ENCODE results near the gene LRRC7. TPM values are rescaled to one million over a fixed set of nuclear protein-coding genes. Genes with fewer than 3 reads are reported as not detected.

The LRRC7 gene
- total RNA-seq, 1 donor from 2014 or later, result 7.8 TPM

DNA sequence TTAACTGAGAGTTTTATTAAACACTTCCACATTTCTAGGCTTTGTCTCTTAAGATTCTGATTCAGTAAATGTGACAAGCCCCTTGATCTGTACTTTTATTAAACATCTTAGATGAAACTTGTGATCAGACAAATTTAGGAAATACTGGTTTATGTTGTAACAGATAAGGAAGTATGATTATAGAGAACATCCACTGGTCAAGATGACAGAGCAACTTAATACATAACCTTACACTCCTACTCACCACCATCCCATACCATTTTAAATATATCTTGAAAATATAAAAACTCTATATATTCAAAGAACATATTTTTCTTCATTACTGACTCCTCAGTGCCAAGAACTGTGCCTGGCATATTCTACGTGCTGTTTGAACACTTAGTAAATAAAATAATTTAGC is 420.2 kb downstream of the LRRC7 start:
- Mint-ChIP-seq H3K27me3 (no peaks in the 10 kb centered on the region), H3K9me3 (ENCODE audit: low read depth) (no peaks in the 10 kb centered on the region), H3K4me1 (ENCODE audit: low read depth) (no peaks in the 10 kb centered on the region), H3K27ac (no peak overlapping the region), H3K36me3 (ENCODE audit: insufficient read depth) (no peaks in the 10 kb centered on the region), H3K4me3 (ENCODE audit: low read depth) (no peak overlapping the region)
- TF ChIP-seq, protein P1, sequence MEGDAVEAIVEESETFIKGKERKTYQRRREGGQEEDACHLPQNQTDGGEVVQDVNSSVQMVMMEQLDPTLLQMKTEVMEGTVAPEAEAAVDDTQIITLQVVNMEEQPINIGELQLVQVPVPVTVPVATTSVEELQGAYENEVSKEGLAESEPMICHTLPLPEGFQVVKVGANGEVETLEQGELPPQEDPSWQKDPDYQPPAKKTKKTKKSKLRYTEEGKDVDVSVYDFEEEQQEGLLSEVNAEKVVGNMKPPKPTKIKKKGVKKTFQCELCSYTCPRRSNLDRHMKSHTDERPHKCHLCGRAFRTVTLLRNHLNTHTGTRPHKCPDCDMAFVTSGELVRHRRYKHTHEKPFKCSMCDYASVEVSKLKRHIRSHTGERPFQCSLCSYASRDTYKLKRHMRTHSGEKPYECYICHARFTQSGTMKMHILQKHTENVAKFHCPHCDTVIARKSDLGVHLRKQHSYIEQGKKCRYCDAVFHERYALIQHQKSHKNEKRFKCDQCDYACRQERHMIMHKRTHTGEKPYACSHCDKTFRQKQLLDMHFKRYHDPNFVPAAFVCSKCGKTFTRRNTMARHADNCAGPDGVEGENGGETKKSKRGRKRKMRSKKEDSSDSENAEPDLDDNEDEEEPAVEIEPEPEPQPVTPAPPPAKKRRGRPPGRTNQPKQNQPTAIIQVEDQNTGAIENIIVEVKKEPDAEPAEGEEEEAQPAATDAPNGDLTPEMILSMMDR (IDR thresholded peaks at IDR 0.05; ENCODE audit: unreplicated experiment), result no peak
- no peak for DNase-seq (ENCODE audit: low spot score, unreplicated experiment)

DNA sequence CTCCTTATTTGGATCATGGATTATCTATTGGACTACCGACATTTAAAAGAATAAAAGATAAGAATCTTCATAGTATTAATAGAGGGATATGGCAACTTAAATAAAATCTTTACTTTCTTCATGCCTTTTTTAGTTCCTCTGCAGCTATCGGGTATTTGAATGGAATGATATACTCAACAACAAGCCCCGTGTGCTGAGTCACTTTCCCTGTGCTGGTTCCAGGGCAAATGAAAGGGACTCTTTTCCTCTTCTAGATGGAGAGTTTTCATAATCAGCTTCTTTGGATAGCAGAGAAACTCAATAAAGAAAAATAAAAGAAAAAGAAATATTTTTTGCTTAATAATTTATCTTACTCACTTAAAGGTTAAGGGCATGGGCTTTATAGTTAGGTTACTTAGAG is 423.9 kb downstream of the LRRC7 start:
- Mint-ChIP-seq H3K4me3 (ENCODE audit: low read depth) (no peak overlapping the region), H3K4me1 (ENCODE audit: low read depth) (no peaks in the 10 kb centered on the region), H3K9me3 (ENCODE audit: low read depth) (no peaks in the 10 kb centered on the region), H3K27me3 (no peaks in the 10 kb centered on the region), H3K27ac (no peak overlapping the region), H3K36me3 (ENCODE audit: insufficient read depth) (no peaks in the 10 kb centered on the region)
- TF ChIP-seq, protein P1 (IDR thresholded peaks at IDR 0.05; ENCODE audit: unreplicated experiment), result no peak
- DNase-seq (ENCODE audit: low spot score, unreplicated experiment), result no peak

- Mint-ChIP-seq H3K27me3 (no peaks in the 10 kb centered on the region), H3K4me1 (ENCODE audit: low read depth) (no peaks in the 10 kb centered on the region), H3K9me3 (ENCODE audit: low read depth) (no peaks in the 10 kb centered on the region), H3K4me3 (ENCODE audit: low read depth) (no peak overlapping the region), H3K36me3 (ENCODE audit: insufficient read depth) (no peaks in the 10 kb centered on the region), H3K27ac (no peak overlapping the region)
- DNase-seq (ENCODE audit: low spot score, unreplicated experiment), result no peak
- TF ChIP-seq, protein P1 (IDR thresholded peaks at IDR 0.05; ENCODE audit: unreplicated experiment), result no peak
These were observed 424.9 kb downstream of the LRRC7 start for GRCh38 chr1:69992594-69992993.

- no peak overlapping the region for H3K4me3 Mint-ChIP-seq (ENCODE audit: low read depth)
- no peaks in the 10 kb centered on the region for H3K36me3 Mint-ChIP-seq (ENCODE audit: insufficient read depth)
- H3K27me3 Mint-ChIP-seq, result no peaks in the 10 kb centered on the region
- H3K27ac Mint-ChIP-seq, result no peak overlapping the region
- TF ChIP-seq, protein P1 (IDR thresholded peaks at IDR 0.05; ENCODE audit: unreplicated experiment), result no peak
- H3K4me1 Mint-ChIP-seq (ENCODE audit: low read depth), result no peaks in the 10 kb centered on the region
- no peaks in the 10 kb centered on the region for H3K9me3 Mint-ChIP-seq (ENCODE audit: low read depth)
- DNase-seq (ENCODE audit: low spot score, unreplicated experiment), result no peak
These were observed 426.1 kb downstream of the LRRC7 start for GRCh38 chr1:69993810-69994209.

DNA sequence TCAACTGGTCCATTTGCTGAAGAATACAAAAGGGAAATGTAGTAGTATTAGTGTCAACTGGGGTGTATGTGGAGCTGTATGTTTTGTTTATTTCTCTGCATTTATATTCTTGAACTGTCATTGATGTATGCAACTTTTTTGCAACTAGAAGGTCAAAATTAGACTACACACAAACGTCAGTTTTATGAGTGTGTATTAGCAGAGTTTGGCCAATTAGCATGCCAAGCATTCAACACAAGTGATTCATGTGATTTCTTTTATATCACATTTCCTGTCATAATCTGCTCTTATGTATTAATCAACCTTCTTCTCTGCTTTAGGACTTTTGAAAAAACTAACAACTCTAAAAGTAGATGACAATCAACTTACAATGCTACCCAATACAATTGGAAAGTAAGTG is 426.5 kb downstream of the LRRC7 start:
- TF ChIP-seq, protein P1 (IDR thresholded peaks at IDR 0.05; ENCODE audit: unreplicated experiment), result no peak
- Mint-ChIP-seq H3K27me3 (no peaks in the 10 kb centered on the region), H3K4me1 (ENCODE audit: low read depth) (no peaks in the 10 kb centered on the region), H3K36me3 (ENCODE audit: insufficient read depth) (no peaks in the 10 kb centered on the region), H3K4me3 (ENCODE audit: low read depth) (no peak overlapping the region), H3K27ac (no peak overlapping the region), H3K9me3 (ENCODE audit: low read depth) (no peaks in the 10 kb centered on the region)
- no peak for DNase-seq (ENCODE audit: low spot score, unreplicated experiment)

Data from progenitor cell of endocrine pancreas (in vitro differentiated cells).